Subcutaneous abdominal adipose tissue (tissue), 5 donors: ENCODE results near the gene IKZF3.
A peak's percentile ranks its signal among the peaks of the same experiment; 100 is the strongest.

ENCODE experiments used
- H3K27ac ChIP-seq: one replicate; pipeline ENCODE4 v1.7.0; 2013; ENCODE audit warnings: low read depth, mild to moderate bottlenecking, inconsistent platforms, low read length, moderate library complexity
- H3K27me3 ChIP-seq, 5 donors: one replicate each; pipeline ENCODE4 v1.7.0; 2013; ENCODE audit warnings: low read length in 5 of 5, inconsistent platforms in 1 of 5; ENCODE audit not compliant: control insufficient read depth in 5 of 5, insufficient read depth in 4 of 5
- H3K36me3 ChIP-seq, 5 donors: one replicate each; pipeline ENCODE4 v1.7.0; 2013; ENCODE audit warnings: low read length in 5 of 5; ENCODE audit not compliant: control insufficient read depth in 5 of 5, insufficient read depth in 5 of 5
- H3K4me1 ChIP-seq, 5 donors: one replicate each; pipeline ENCODE4 v1.7.0; 2013; ENCODE audit warnings: low read length in 5 of 5, mild to moderate bottlenecking in 3 of 5, moderate library complexity in 1 of 5; ENCODE audit not compliant: control insufficient read depth in 5 of 5, insufficient read depth in 5 of 5
- H3K4me3 ChIP-seq, 5 donors: one replicate each; pipeline ENCODE4 v1.7.0; 2013; ENCODE audit warnings: low read length in 5 of 5, low read depth in 1 of 5
- H3K9ac ChIP-seq, 5 donors: one replicate each; pipeline ENCODE4 v1.7.0; 2013; ENCODE audit warnings: low read length in 5 of 5, mild to moderate bottlenecking in 4 of 5, moderate library complexity in 3 of 5
- H3K9me3 ChIP-seq, 5 donors: one replicate each; pipeline ENCODE4 v1.7.0; 2013; ENCODE audit warnings: low read length in 5 of 5; ENCODE audit not compliant: control insufficient read depth in 5 of 5
- donor health status: healthy.
- donor health status: healthy.
- donor health status: healthy.
- donor health status: healthy.
- donor health status: healthy.

The IKZF3 gene

DNA sequence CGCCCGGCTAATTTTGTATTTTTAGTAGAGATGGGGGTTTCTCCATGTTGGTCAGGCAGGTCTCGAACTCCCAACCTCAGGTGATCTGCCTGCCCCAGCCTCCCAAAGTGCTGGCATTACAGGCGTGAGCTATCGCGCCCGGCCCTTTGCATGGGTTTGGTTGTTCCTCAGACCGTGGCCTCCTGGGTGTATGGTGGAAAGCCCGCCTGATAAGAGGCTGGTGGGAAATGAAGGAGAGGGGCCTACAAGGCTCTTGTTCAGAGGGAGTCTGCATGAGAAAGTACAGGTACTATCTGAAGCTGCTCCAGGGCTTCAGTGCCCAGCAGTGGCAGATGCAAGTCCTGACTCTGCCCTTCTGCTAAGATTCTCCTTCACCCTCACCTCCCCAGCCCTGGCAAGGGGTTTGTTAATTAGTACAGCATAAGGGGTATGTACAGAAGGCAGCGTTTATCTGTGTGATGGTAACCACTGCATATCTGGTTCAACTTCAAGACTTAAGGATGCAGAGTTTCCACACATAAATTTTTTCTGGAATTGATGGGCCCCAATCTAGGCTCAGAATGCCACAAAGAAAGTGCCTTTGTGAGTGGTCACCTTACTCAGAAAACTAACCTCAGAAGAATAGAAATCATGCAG is 102.1 kb downstream of the IKZF3 start:
- H3K27me3 ChIP-seq, result peaks cover 0 to 18% (median 6%) of the 10 kb centered on the region in 5 donors
- H3K27ac ChIP-seq, result no peak overlapping the region
- H3K4me3 ChIP-seq, result no peak overlapping the region
- no peaks in the 10 kb centered on the region for H3K36me3 ChIP-seq
- no peak overlapping the region for H3K9ac ChIP-seq
- H3K4me1 ChIP-seq, result no peaks in the 10 kb centered on the region
- H3K9me3 ChIP-seq, result no peaks in the 10 kb centered on the region

DNA sequence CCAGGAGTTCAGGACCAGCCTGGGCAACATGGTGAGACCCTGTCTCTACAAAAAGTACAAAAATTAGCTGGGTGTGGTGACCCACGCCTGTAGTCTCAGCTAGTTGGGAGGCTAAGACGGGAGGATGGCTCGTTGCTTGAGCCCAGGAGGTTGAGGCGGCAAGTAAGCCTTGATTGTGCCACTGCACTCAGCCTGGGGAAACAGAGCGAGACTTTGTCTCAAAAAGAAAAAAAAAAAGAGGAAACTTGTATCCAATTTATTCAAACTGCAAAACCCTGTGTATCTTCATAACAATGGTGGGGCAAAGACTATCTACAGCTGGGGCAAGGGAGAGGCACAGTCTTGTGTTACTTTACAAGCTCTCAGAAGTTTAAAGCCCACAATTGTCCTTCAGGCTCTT is 104.9 kb downstream of the IKZF3 start:
- H3K4me3 ChIP-seq, result no peak overlapping the region
- H3K4me1 ChIP-seq, result peaks cover 0 to 16% (median 9%) of the 10 kb centered on the region in 5 donors
- H3K27me3 ChIP-seq, result peaks cover 0 to 11% (median 2%) of the 10 kb centered on the region in 5 donors

DNA sequence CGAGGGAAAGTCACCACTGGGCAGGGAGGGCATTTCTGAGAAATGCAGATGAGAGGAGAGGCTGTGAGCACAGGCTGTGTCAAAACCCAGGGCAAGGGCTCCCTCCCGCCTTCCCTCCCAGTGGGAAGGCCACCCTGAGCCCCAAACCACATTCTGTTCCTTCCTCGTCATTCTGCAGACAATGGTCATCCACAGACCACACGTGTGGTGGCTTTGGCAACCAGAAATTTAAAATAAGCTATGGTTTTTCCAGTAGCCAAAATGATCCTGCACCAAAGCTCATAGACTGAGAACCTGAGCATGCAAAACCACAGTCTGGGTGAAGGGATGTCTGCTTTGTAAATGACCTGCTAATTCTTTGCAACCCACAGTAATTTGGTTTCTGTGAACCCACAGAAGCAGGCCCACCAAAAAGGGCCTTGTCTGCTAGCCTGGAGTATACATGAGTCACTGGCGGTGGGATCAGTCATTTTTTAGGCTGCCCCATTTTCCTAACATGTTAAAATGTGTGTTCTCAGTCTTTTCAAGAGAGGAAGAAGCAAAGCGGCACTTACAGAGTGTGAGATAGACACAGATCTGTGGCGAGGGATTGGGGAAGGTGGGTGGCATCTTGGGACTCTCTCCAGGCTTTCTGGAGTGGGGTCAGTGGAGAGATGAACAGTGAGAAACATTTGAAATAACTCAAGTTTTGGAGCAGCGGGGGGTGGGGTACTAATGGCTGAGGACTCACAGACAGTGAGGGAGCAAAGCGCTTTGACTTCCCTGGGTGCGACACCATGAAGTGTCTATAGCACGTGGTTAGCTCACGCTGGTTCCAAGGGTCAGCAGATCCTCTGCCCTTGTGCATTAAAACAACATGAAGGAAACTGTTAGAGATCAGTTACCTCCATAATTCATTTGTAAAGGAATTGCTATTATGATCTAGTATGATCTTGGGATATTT is 105.9 kb downstream of the IKZF3 start:
- Histone ChIP-seq H3K9me3 (no peaks in the 10 kb centered on the region), H3K36me3 (no peaks in the 10 kb centered on the region), H3K4me3 (no peak overlapping the region), H3K4me1 (peaks cover 0 to 25% (median 15%) of the 10 kb centered on the region in 5 donors), H3K9ac (no peak overlapping the region), H3K27ac (no peak overlapping the region), H3K27me3 (peaks cover 0 to 11% (median 2%) of the 10 kb centered on the region in 5 donors)

More for the DNA sequence above, 104.9 kb downstream of the IKZF3 start:
- H3K27ac ChIP-seq, result no peak overlapping the region
- H3K9ac ChIP-seq, result no peak overlapping the region
- no peaks in the 10 kb centered on the region for H3K9me3 ChIP-seq
- H3K36me3 ChIP-seq, result no peaks in the 10 kb centered on the region

DNA sequence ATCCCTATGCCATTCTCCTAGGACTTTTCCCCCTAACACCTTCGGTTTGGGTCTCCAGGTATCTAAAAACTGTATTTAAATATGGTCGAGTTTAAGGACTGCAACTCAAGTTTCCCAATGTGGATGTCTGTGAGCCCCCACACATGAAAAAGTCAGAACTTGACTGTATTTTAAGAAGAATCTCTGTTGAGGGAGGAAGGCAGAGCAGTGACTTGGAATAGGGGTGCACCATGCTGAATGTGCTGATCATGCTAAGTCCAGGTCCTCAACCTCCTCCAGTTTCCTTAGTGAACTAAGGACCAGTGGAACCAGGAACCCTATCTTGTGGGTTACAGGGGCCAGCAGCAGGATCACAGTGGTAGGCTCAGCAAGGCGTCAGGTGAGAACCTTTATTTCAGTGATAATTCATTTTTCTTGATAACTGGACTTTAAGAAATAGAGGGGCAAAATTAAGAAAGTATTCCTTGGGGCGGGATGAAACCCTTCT is 106.9 kb downstream of the IKZF3 start:
- Histone ChIP-seq H3K9me3 (no peaks in the 10 kb centered on the region), H3K27ac (no peak overlapping the region), H3K4me3 (no peak overlapping the region), H3K27me3 (peaks cover 0 to 10% (median 2%) of the 10 kb centered on the region in 5 donors), H3K36me3 (no peaks in the 10 kb centered on the region), H3K9ac (peak overlapping the region in 1 of 5 donors; percentile 4), H3K4me1 (peaks cover 0 to 29% (median 18%) of the 10 kb centered on the region in 5 donors)

DNA sequence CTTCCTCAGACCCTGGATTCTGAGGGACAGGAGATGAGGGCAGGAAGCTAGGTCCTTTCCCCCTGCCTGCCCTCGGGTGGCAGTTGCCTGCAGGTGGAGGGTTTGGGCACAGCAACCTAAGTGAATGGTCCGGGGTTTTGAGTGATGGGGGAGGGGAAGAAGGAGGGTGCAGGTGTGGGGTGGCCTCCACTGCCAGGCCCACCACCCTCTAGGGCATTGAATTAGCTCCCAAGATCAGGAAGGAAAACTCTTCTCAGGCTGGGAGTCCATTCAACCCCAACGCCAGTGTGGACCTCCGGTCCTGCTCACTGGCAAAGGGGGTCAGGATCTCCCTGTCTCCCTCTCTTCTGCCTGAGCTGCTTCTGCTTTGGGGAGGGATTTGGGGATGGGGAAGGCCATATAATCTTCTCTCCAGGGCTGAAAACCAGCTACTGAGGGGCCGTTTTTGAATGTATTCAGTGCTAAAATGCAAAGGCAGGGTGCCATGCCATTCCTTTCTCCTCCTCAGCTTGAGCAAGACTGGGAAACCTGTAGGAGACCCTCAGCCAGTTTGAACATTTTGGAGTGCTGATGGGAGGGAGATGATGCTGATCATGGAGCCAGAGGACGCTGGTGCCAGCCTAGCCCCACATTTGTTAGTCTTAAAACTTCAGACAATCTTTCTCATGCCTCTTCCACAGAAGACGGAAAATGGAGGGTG is 107.6 kb downstream of the IKZF3 start:
- Histone ChIP-seq H3K27me3 (peaks cover 0 to 6% (median 0%) of the 10 kb centered on the region in 5 donors), H3K4me3 (no peak overlapping the region), H3K9ac (no peak overlapping the region), H3K4me1 (peaks cover 0 to 29% (median 18%) of the 10 kb centered on the region in 5 donors), H3K9me3 (no peaks in the 10 kb centered on the region), H3K36me3 (no peaks in the 10 kb centered on the region), H3K27ac (no peak overlapping the region)

DNA sequence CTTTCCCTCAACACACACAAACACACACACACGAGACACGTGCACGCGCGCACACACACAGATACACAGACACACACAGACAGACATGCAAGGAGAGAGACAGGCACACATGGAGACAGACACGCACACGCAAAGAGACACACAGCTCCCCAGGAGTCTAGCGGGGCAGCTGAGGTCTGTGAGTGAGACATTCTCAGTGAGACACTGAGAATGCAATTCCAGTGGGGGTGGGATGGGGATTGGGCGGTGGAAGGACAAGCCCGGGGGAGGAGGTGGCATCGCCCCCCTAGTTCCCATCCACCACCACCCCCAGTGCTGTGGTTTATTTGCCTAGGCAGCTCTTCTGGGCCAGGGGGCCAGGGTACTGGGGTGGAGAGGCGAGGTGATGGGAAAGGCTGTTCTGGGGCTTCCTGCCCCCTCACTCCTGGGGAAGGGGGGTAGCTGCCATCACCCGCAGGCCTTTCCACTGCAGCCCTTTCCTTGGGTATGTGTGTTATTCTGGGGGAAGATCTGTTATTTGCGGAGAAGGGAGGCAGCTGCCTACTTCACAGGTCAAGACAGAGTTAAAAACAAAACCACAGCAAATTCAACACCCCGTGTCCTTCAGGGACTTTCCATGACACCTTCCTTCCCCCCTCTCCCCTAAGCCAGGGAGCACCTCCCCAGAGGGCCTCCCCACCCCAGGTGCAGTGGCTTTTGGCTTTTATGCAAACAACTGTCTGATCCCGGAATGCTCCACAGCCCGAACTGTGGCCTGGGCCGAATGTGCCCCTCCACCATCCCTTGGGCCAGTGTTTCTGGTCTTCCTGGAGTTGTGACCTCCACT is 108.3 kb downstream of the IKZF3 start:
- Histone ChIP-seq H3K9ac (peak overlapping the region in 1 of 5 donors; percentile 80), H3K27ac (no peak overlapping the region), H3K9me3 (no peaks in the 10 kb centered on the region), H3K27me3 (peaks cover 0 to 6% (median 0%) of the 10 kb centered on the region in 5 donors), H3K36me3 (no peaks in the 10 kb centered on the region), H3K4me3 (no peak overlapping the region), H3K4me1 (peaks cover 0 to 29% (median 18%) of the 10 kb centered on the region in 5 donors)

DNA sequence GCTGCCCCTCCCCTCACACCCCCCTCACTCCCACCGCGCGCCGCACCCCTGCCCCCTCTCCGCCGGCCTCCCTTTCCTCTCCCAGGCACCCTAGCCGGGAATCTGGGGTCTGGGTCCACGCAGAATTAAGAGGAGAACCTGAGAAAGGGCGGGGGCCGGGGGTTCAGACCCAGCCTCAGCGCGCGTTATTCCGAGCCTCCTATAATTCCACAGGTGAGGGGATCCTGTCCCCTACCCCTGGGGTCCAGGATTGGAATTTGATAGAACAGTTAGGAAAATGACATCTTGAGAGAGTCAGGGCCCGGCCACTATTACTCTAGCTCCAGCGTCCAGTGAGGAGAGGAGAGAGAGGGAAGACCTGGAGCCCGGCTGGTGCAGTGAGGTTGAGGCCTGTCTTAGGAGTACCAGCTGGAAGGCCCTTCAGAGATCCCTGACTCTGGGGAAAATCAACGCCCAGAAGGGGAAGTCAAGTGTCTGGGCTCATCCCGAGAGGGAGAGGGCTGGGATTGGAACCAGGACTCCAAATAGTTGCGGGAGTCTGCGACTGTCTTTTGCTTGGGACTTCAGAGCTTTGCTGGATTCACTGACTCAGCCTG is 109.1 kb downstream of the IKZF3 start:
- peak overlapping the region; percentile 77 for H3K27ac ChIP-seq
- H3K27me3 ChIP-seq, result peaks cover 0 to 6% (median 0%) of the 10 kb centered on the region in 5 donors
- no peaks in the 10 kb centered on the region for H3K9me3 ChIP-seq
- H3K9ac ChIP-seq, result peak overlapping the region in 4 of 5 donors; percentile 73 to 86 (median 78)
- H3K4me1 ChIP-seq, result peaks cover 0 to 32% (median 22%) of the 10 kb centered on the region in 5 donors
- no peaks in the 10 kb centered on the region for H3K36me3 ChIP-seq
- H3K4me3 ChIP-seq, result peak overlapping the region in 4 of 5 donors; percentile 71 to 79 (median 76)

DNA sequence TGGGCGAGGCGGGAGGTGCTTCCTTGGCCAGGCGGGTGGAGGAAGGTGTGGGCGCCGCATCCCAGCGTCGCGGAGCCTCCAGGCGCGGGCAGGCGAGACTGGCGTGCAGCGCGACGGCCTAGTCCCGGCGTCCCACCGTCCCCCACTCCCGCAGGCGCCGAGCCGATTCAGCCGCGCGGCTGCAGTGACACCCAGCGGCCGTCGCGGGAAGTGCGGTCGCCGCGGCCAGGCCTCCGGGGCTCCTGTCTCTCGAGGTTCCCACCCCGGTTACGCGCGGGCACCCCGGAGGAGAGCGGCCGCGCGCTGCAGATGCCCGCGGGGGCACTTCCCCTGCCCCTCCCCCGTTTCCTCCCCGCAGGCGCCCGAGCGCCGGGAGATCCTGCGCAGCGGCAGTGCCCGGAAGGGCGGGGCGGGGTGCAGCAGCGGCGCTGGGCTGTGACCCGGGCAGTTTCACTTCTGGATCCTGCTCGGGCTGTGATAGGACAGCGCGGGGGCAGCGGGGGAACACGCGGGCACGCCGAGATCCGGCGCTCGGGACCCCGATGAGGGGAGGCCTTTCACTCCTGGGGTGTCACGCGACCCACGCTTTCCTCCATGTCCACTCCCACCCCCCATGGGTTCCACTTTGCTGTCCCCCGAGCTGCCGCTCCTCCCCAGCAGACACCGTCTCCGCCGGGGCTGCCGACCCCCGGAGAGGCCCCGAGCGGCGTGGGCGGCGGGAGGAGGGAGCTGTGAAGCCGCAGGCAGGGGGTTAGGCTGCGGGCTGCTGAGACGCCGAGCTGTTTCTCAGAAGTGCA is 109.8 kb downstream of the IKZF3 start:
- Histone ChIP-seq H3K36me3 (no peaks in the 10 kb centered on the region), H3K9ac (peak overlapping the region in 4 of 5 donors; percentile 73 to 86 (median 78)), H3K9me3 (no peaks in the 10 kb centered on the region), H3K4me3 (peak overlapping the region in 4 of 5 donors; percentile 71 to 79 (median 76)), H3K4me1 (peaks cover 0 to 34% (median 23%) of the 10 kb centered on the region in 5 donors), H3K27me3 (peaks cover 0 to 6% (median 0%) of the 10 kb centered on the region in 5 donors), H3K27ac (peak overlapping the region; percentile 77)
